ENCODE data around the gene UNC5A.

GRCh38 chr5:176809544-176810080 is 747 bp upstream of the UNC5A start:
- TF ChIP-seq SMARCC2 (IDR thresholded peaks at IDR 0.05; ENCODE audit: low read depth) (no peak), CTCF (IDR thresholded peaks at IDR 0.05 in 2 of 3, conservative IDR thresholded peaks at IDR 0.05 in 1 of 3; ENCODE audit: insufficient read depth in 2 of 3, low read depth in 1 of 3, low read length in 3 of 3) (no peak), GTF3C2 (IDR thresholded peaks at IDR 0.05; ENCODE audit: borderline replicate concordance, extremely low read depth, insufficient read length) (no peak), REST (IDR thresholded peaks at IDR 0.05; ENCODE audit: borderline replicate concordance) (no peak), REST (CRISPR knock-in tag; IDR thresholded peaks at IDR 0.05; ENCODE audit: low read depth) (no peak), PPARD (CRISPR knock-in tag; IDR thresholded peaks at IDR 0.05) (no peak), ZNF764 (CRISPR knock-in tag; IDR thresholded peaks at IDR 0.05; ENCODE audit: low read depth) (no peak), ZNF347 (CRISPR knock-in tag; IDR thresholded peaks at IDR 0.05; ENCODE audit: low read depth) (no peak), HNRNPL (IDR thresholded peaks at IDR 0.05; ENCODE audit: low read depth, low read length) (no peak), ZNF121 (CRISPR knock-in tag; conservative IDR thresholded peaks at IDR 0.05) (no peak), ATF3 (IDR thresholded peaks at IDR 0.05) (no peak), ATF3 (CRISPR knock-in tag; conservative IDR thresholded peaks at IDR 0.05) (no peak), MAZ (CRISPR knock-in tag; conservative IDR thresholded peaks at IDR 0.05 in 1 of 2, IDR thresholded peaks at IDR 0.05 in 1 of 2) (no peak)
